Retina (tissue), 1 donor: ENCODE measurements around the gene ZBTB7A.
A peak's percentile ranks its signal among the peaks of the same experiment; 100 is the strongest.
"Not testable (repeated sequence)": the region's sequence is repeated elsewhere in the genome, so short reads cannot be mapped to it uniquely, and the experiment has no call there.

Source experiments
- DNase-seq: peaks from one replicate; pipeline ENCODE4 v3.0.0-alpha.2; 2016

The ZBTB7A gene

GRCh38 chr19:4012092-4012974, 54.4 kb downstream of the ZBTB7A start:
- no peak for DNase-seq

GRCh38 chr19:4011430-4011829, 55.3 kb downstream of the ZBTB7A start:
- not testable (repeated sequence) for DNase-seq

- no peak for DNase-seq
Observed at GRCh38 chr19:4010808-4011110, 55.9 kb downstream of the ZBTB7A start.

- DNase-seq: peak; percentile 28
Observed at GRCh38 chr19:4009990-4010807, 56.5 kb downstream of the ZBTB7A start.

- peak; percentile 32 for DNase-seq
Observed at GRCh38 chr19:4007836-4008539, 58.7 kb downstream of the ZBTB7A start.

- DNase-seq: peak; percentile 98
Observed at GRCh38 chr19:4007021-4007835, 59.5 kb downstream of the ZBTB7A start, which contains the start of gene PIAS4. TSS of gene PIAS4 (plus strand) at chr19:4007736. CDS start at chr19:4007761, 25 bp downstream.

- DNase-seq: not testable (repeated sequence)
Observed at GRCh38 chr19:4005436-4005835, 61.3 kb downstream of the ZBTB7A start.

- not testable (repeated sequence) for DNase-seq
Observed at GRCh38 chr19:4000798-4001197, 65.9 kb downstream of the ZBTB7A start.

GRCh38 chr19:3998667-3999412, 67.9 kb downstream of the ZBTB7A start:
- not testable (repeated sequence) for DNase-seq

- no peak for DNase-seq
Observed at GRCh38 chr19:3995607-3996006, 71.1 kb downstream of the ZBTB7A start.
